ENCODE results near the gene CHRDL1.

Gene CHRDL1

GRCh38 chrX:110723844-110724243 lies 71.8 kb downstream of the CHRDL1 start:
- no peak overlapping the region for H3K14ac ChIP-seq (ENCODE audit: low read length)
- H3K27ac ChIP-seq (replicated peaks; ENCODE audit: low read length), result no peak overlapping the region
- no peak overlapping the region for H3K4me3 ChIP-seq (ENCODE audit: low read length in 2 of 2)
- no peak overlapping the region for H2BK120ac ChIP-seq (ENCODE audit: low read depth, low read length)
- H4K8ac ChIP-seq (ENCODE audit: low read depth, low read length), result no peak overlapping the region
- WGBS, 2 donors (ENCODE audit: extremely low coverage in 2 of 2, insufficient read length in 2 of 2, insufficient replicate concordance in 1 of 2), result no CpG with 5 or more reads among the region's 2 CpGs
- no peak overlapping the region for H4K91ac ChIP-seq (ENCODE audit: low read depth, low read length, poor library complexity)
- peaks cover 0 to 6% (median 0%) of the 10 kb centered on the region in 3 experiments for H3K27me3 ChIP-seq (ENCODE audit: control insufficient read depth in 3 of 3, insufficient read depth in 3 of 3, low read depth in 1 of 3, low read length in 3 of 3)
- H2AFZ ChIP-seq (ENCODE audit: low read length), result no peak overlapping the region
- H3K9ac ChIP-seq (ENCODE audit: low read depth, low read length, poor library complexity), result no peak overlapping the region
- H3K18ac ChIP-seq (ENCODE audit: low read length), result no peak overlapping the region
- H3K9me3 ChIP-seq (replicated peaks in 1 of 2; ENCODE audit: control insufficient read depth in 2 of 2, insufficient read depth in 1 of 2, low read depth in 1 of 2, low read length in 2 of 2), result no peaks in the 10 kb centered on the region
- H3K4me1 ChIP-seq (ENCODE audit: control insufficient read depth in 2 of 2, insufficient read depth in 1 of 2, low read depth in 1 of 2, low read length in 2 of 2), result peaks cover 0 to 5% of the 10 kb centered on the region in 2 donors
- no peak overlapping the region for H2BK5ac ChIP-seq (ENCODE audit: low read length)
- no peak overlapping the region for H2BK12ac ChIP-seq (ENCODE audit: low read length)
- no peaks in the 10 kb centered on the region for H3K36me3 ChIP-seq (replicated peaks in 1 of 2; ENCODE audit: control insufficient read depth in 2 of 2, insufficient read depth in 2 of 2, low read length in 2 of 2)
- no peaks in the 10 kb centered on the region for H3K79me1 ChIP-seq (ENCODE audit: low read depth, low read length)
- DNase-seq (ENCODE audit: low spot score), result no peak
- no peak overlapping the region for H2AK5ac ChIP-seq (ENCODE audit: low read depth, low read length)
- H3K4me2 ChIP-seq (ENCODE audit: insufficient read depth, low read length, poor library complexity, severe bottlenecking), result no peak overlapping the region
- no peak overlapping the region for H3K23ac ChIP-seq (ENCODE audit: low read depth, low read length, poor library complexity)
- H3K4ac ChIP-seq (ENCODE audit: low read length), result no peak overlapping the region
- H2BK15ac ChIP-seq (ENCODE audit: low read length), result no peak overlapping the region

DNA sequence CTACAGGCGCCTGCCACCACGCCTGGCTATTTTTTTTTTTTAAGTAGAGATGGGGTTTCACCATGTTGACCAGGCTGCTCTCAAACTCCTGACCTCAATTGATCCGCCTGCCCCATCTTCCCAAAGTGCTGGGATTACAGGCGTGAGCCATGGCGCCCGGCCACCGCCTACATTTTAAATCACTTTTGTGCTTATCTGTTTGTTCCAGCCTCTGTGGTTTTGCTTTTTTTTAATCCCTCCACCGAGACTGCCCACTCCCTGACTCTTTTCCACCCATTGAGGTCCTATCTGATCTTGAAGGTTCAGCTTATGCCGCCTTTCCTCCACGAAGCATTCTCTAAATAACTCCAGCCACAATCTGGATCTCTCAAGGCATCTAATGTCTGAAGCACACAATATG lies 73.5 kb downstream of the CHRDL1 start:
- H3K18ac ChIP-seq (ENCODE audit: low read length), result no peak overlapping the region
- H2BK15ac ChIP-seq (ENCODE audit: low read length), result no peak overlapping the region
- H3K79me1 ChIP-seq (ENCODE audit: low read depth, low read length), result no peaks in the 10 kb centered on the region
- no peak overlapping the region for H4K91ac ChIP-seq (ENCODE audit: low read depth, low read length, poor library complexity)
- no peak overlapping the region for H2BK12ac ChIP-seq (ENCODE audit: low read length)
- peaks cover 0 to 7% (median 0%) of the 10 kb centered on the region in 3 experiments for H3K27me3 ChIP-seq (ENCODE audit: control insufficient read depth in 3 of 3, insufficient read depth in 3 of 3, low read depth in 1 of 3, low read length in 3 of 3)
- H3K4me3 ChIP-seq (ENCODE audit: low read length in 2 of 2), result no peak overlapping the region
- no CpG with 5 or more reads among the region's 10 CpGs for WGBS, 2 donors (ENCODE audit: extremely low coverage in 2 of 2, insufficient read length in 2 of 2, insufficient replicate concordance in 1 of 2)
- no peak for DNase-seq (ENCODE audit: low spot score)
- H3K27ac ChIP-seq (replicated peaks; ENCODE audit: low read length), result no peak overlapping the region
- peaks cover 0 to 5% of the 10 kb centered on the region in 2 donors for H3K4me1 ChIP-seq (ENCODE audit: control insufficient read depth in 2 of 2, insufficient read depth in 1 of 2, low read depth in 1 of 2, low read length in 2 of 2)
- H3K23ac ChIP-seq (ENCODE audit: low read depth, low read length, poor library complexity), result no peak overlapping the region
- H2BK5ac ChIP-seq (ENCODE audit: low read length), result no peak overlapping the region
- H2AK5ac ChIP-seq (ENCODE audit: low read depth, low read length), result no peak overlapping the region
- no peak overlapping the region for H3K14ac ChIP-seq (ENCODE audit: low read length)
- no peak overlapping the region for H3K4ac ChIP-seq (ENCODE audit: low read length)
- H2AFZ ChIP-seq (ENCODE audit: low read length), result no peak overlapping the region
- H2BK120ac ChIP-seq (ENCODE audit: low read depth, low read length), result no peak overlapping the region
- no peak overlapping the region for H3K4me2 ChIP-seq (ENCODE audit: insufficient read depth, low read length, poor library complexity, severe bottlenecking)
- no peak overlapping the region for H3K9ac ChIP-seq (ENCODE audit: low read depth, low read length, poor library complexity)
- H4K8ac ChIP-seq (ENCODE audit: low read depth, low read length), result no peak overlapping the region
- no peaks in the 10 kb centered on the region for H3K9me3 ChIP-seq (replicated peaks in 1 of 2; ENCODE audit: control insufficient read depth in 2 of 2, insufficient read depth in 1 of 2, low read depth in 1 of 2, low read length in 2 of 2)
- no peaks in the 10 kb centered on the region for H3K36me3 ChIP-seq (replicated peaks in 1 of 2; ENCODE audit: control insufficient read depth in 2 of 2, insufficient read depth in 2 of 2, low read length in 2 of 2)

DNA sequence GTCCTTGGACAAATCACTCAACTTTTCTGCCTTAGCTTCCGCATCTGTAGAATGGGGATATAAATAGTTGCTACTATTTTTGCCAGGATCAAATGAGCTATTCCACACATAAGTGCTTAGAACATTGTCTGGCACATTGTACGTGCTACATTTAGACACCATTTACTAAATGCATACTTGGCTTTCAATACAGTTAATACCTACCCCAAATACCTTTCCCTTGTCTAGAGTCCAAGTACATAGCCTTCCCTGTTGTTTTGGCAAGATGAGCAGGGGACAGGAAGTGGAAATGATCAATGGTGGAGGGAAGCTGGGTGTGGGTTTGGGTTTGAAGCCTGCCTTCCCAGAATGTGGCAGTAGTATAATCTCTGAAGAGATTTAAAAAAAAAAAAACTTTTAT lies 82.0 kb downstream of the CHRDL1 start:
- Histone ChIP-seq H3K4ac (ENCODE audit: low read length) (no peak overlapping the region), H4K91ac (ENCODE audit: low read depth, low read length, poor library complexity) (no peak overlapping the region), H3K36me3 (replicated peaks in 1 of 2; ENCODE audit: control insufficient read depth in 2 of 2, insufficient read depth in 2 of 2, low read length in 2 of 2) (no peaks in the 10 kb centered on the region), H2BK120ac (ENCODE audit: low read depth, low read length) (no peak overlapping the region), H4K8ac (ENCODE audit: low read depth, low read length) (no peak overlapping the region), H2BK5ac (ENCODE audit: low read length) (no peak overlapping the region), H3K14ac (ENCODE audit: low read length) (no peak overlapping the region), H3K9ac (ENCODE audit: low read depth, low read length, poor library complexity) (no peak overlapping the region), H2AFZ (ENCODE audit: low read length) (no peak overlapping the region), H3K4me3 (ENCODE audit: low read length in 2 of 2) (no peak overlapping the region), H3K18ac (ENCODE audit: low read length) (no peak overlapping the region), H3K27ac (replicated peaks; ENCODE audit: low read length) (no peak overlapping the region), H2BK15ac (ENCODE audit: low read length) (no peak overlapping the region), H3K23ac (ENCODE audit: low read depth, low read length, poor library complexity) (no peak overlapping the region), H3K4me1 (ENCODE audit: control insufficient read depth in 2 of 2, insufficient read depth in 1 of 2, low read depth in 1 of 2, low read length in 2 of 2) (no peaks in the 10 kb centered on the region), H3K4me2 (ENCODE audit: insufficient read depth, low read length, poor library complexity, severe bottlenecking) (no peak overlapping the region), H3K27me3 (ENCODE audit: control insufficient read depth in 3 of 3, insufficient read depth in 3 of 3, low read depth in 1 of 3, low read length in 3 of 3) (peaks cover 0 to 4% (median 0%) of the 10 kb centered on the region in 3 experiments), H2BK12ac (ENCODE audit: low read length) (no peak overlapping the region), H2AK5ac (ENCODE audit: low read depth, low read length) (no peak overlapping the region), H3K79me1 (ENCODE audit: low read depth, low read length) (no peaks in the 10 kb centered on the region), H3K9me3 (replicated peaks in 1 of 2; ENCODE audit: control insufficient read depth in 2 of 2, insufficient read depth in 1 of 2, low read depth in 1 of 2, low read length in 2 of 2) (no peaks in the 10 kb centered on the region)
- DNase-seq (ENCODE audit: low spot score), result no peak
- WGBS, 2 donors (ENCODE audit: extremely low coverage in 2 of 2, insufficient read length in 2 of 2, insufficient replicate concordance in 1 of 2), result no CpG with 5 or more reads among the region's 2 CpGs

DNA sequence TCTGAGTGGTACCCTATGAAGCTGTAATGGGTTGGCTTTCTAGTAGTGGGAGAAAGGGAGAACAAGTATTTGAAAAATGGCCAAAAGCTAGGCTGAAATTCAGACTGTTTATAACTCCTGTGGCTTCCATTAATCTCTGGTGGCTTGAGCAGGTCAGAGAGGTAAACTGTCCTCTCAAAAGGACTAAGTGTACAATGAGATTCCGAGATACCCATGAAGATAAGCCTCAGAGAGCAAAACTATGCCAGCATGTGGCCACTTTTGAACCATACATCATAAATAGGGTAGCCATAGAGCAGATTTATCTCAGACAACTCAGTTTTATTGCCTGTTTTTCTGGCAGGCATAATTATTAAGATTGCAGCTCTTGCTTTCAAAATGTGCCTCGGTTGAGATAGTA lies 89.2 kb downstream of the CHRDL1 start:
- Histone ChIP-seq H3K36me3 (replicated peaks in 1 of 2; ENCODE audit: control insufficient read depth in 2 of 2, insufficient read depth in 2 of 2, low read length in 2 of 2) (no peaks in the 10 kb centered on the region), H2AK5ac (ENCODE audit: low read depth, low read length) (no peak overlapping the region), H3K27me3 (ENCODE audit: control insufficient read depth in 3 of 3, insufficient read depth in 3 of 3, low read depth in 1 of 3, low read length in 3 of 3) (no peaks in the 10 kb centered on the region), H2AFZ (ENCODE audit: low read length) (no peak overlapping the region), H3K9ac (ENCODE audit: low read depth, low read length, poor library complexity) (no peak overlapping the region), H2BK5ac (ENCODE audit: low read length) (no peak overlapping the region), H2BK120ac (ENCODE audit: low read depth, low read length) (no peak overlapping the region), H3K23ac (ENCODE audit: low read depth, low read length, poor library complexity) (no peak overlapping the region), H2BK12ac (ENCODE audit: low read length) (no peak overlapping the region), H3K4me3 (ENCODE audit: low read length in 2 of 2) (no peak overlapping the region), H3K4ac (ENCODE audit: low read length) (no peak overlapping the region), H3K14ac (ENCODE audit: low read length) (no peak overlapping the region), H3K79me1 (ENCODE audit: low read depth, low read length) (no peaks in the 10 kb centered on the region), H2BK15ac (ENCODE audit: low read length) (no peak overlapping the region), H3K9me3 (replicated peaks in 1 of 2; ENCODE audit: control insufficient read depth in 2 of 2, insufficient read depth in 1 of 2, low read depth in 1 of 2, low read length in 2 of 2) (no peaks in the 10 kb centered on the region), H3K18ac (ENCODE audit: low read length) (no peak overlapping the region), H3K4me2 (ENCODE audit: insufficient read depth, low read length, poor library complexity, severe bottlenecking) (no peak overlapping the region), H3K4me1 (ENCODE audit: control insufficient read depth in 2 of 2, insufficient read depth in 1 of 2, low read depth in 1 of 2, low read length in 2 of 2) (no peaks in the 10 kb centered on the region), H4K8ac (ENCODE audit: low read depth, low read length) (no peak overlapping the region), H4K91ac (ENCODE audit: low read depth, low read length, poor library complexity) (no peak overlapping the region), H3K27ac (replicated peaks; ENCODE audit: low read length) (no peak overlapping the region)
- no peak for DNase-seq (ENCODE audit: low spot score)
- WGBS, 2 donors (ENCODE audit: extremely low coverage in 2 of 2, insufficient read length in 2 of 2, insufficient replicate concordance in 1 of 2), result no CpG with 5 or more reads among the region's 2 CpGs
